Activated naive CD4-positive, alpha-beta T cell treated with anti-CD3 and anti-CD28 coated beads for 36 hours (primary cell): ENCODE measurements around the gene RAB20. TPM values are rescaled to one million over a fixed set of nuclear protein-coding genes. Genes with fewer than 3 reads are reported as not detected.
"Not testable (repeated sequence)": the region's sequence is repeated elsewhere in the genome, so short reads cannot be mapped to it uniquely, and the experiment has no call there.

Experiments
- CTCF ChIA-PET: fragments of 350-600 bp; sonication (Branson Sonifier 250); formaldehyde crosslinking; loops from one replicate; lab custom pipeline; 2021; ENCODE audit warnings: antibody characterized with exemption; lab: Charles Lee
- DNase-seq: peaks from one replicate; pipeline ENCODE4 v3.0.0-alpha.2; 2020
- H3K27ac Mint-ChIP-seq: one replicate; pipeline ENCODE4 v1.8.0; 2021; ENCODE audit warnings: mild to moderate bottlenecking, mixed read lengths
- H3K27me3 Mint-ChIP-seq: one replicate; pipeline ENCODE4 v1.8.0; 2021; ENCODE audit warnings: low read depth, mixed read lengths
- H3K36me3 Mint-ChIP-seq: one replicate; pipeline ENCODE4 v1.8.0; 2021; ENCODE audit warnings: low read depth, mixed read lengths
- H3K4me1 Mint-ChIP-seq: one replicate; pipeline ENCODE4 v1.8.0; 2021; ENCODE audit warnings: low read depth, mixed read lengths
- H3K4me3 Mint-ChIP-seq: one replicate; pipeline ENCODE4 v1.8.0; 2021; ENCODE audit warnings: mild to moderate bottlenecking, moderate library complexity, mixed read lengths
- H3K9me3 Mint-ChIP-seq: one replicate; pipeline ENCODE4 v1.8.0; 2021; ENCODE audit warnings: mixed read lengths
- intact Hi-C: fragments of 100-400 bp; cut with micrococcal nuclease; formaldehyde crosslinking; loops from one replicate; pipeline ENCODE4 v1.15.1; 2023
- total RNA-seq, 2 experiments: library from RNA; stranded (reverse); gene quantifications; one replicate each; pipeline ENCODE4 v1.2.3, GENCODE V29; 2021

RAB20 gene
- total RNA-seq, 2 experiments from 2014 or later, result 1.4 to 1.5 TPM

- intact Hi-C loops, H3K4me3 Mint-ChIP-seq, DNase-seq, H3K9me3 Mint-ChIP-seq, H3K4me1 Mint-ChIP-seq, H3K36me3 Mint-ChIP-seq, H3K27me3 Mint-ChIP-seq, H3K27ac Mint-ChIP-seq, CTCF ChIA-PET: not testable (repeated sequence)
These were observed 29.3 kb downstream of the RAB20 start for GRCh38 chr13:110532258-110532657.

GRCh38 chr13:110531671-110532083 is 29.8 kb downstream of the RAB20 start:
- peaks cover 5% of the 10 kb centered on the region for H3K4me1 Mint-ChIP-seq
- H3K4me3 Mint-ChIP-seq, result no peak overlapping the region
- CTCF ChIA-PET, result interaction anchor here (0.6 kb wide), 2 partner anchors 387 to 1167 kb away, joined by 3 read pairs; no protein-coding TSS in a partner anchor
- no peak for DNase-seq
- H3K36me3 Mint-ChIP-seq, result no peaks in the 10 kb centered on the region
- no peaks in the 10 kb centered on the region for H3K27me3 Mint-ChIP-seq
- intact Hi-C loops, result no loop called here
- H3K9me3 Mint-ChIP-seq, result no peaks in the 10 kb centered on the region
- no peak overlapping the region for H3K27ac Mint-ChIP-seq

- intact Hi-C loops, result no loop called here
- H3K36me3 Mint-ChIP-seq, result no peaks in the 10 kb centered on the region
- no peak overlapping the region for H3K27ac Mint-ChIP-seq
- no peak for DNase-seq
- CTCF ChIA-PET, result interaction anchor here (0.6 kb wide), 2 partner anchors 386 to 1167 kb away, joined by 3 read pairs; no protein-coding TSS in a partner anchor
- H3K27me3 Mint-ChIP-seq, result no peaks in the 10 kb centered on the region
- H3K9me3 Mint-ChIP-seq, result no peaks in the 10 kb centered on the region
- peaks cover 5% of the 10 kb centered on the region for H3K4me1 Mint-ChIP-seq
- H3K4me3 Mint-ChIP-seq, result no peak overlapping the region
These were observed 30.4 kb downstream of the RAB20 start for GRCh38 chr13:110531100-110531499.

GRCh38 chr13:110529522-110530311 is 31.8 kb downstream of the RAB20 start:
- CTCF ChIA-PET, result no interaction called here
- Mint-ChIP-seq H3K27me3 (no peaks in the 10 kb centered on the region), H3K9me3 (no peaks in the 10 kb centered on the region), H3K4me3 (no peak overlapping the region), H3K27ac (no peak overlapping the region), H3K36me3 (no peaks in the 10 kb centered on the region), H3K4me1 (peaks cover 19% of the 10 kb centered on the region)
- intact Hi-C loops, result loop anchor here (5.0 kb wide), 1 partner anchor 72 kb away; no protein-coding TSS in a partner anchor
- no peak for DNase-seq

- CTCF ChIA-PET, result interaction anchor here (1.1 kb wide), 1 partner anchor 73 kb away, joined by 4 read pairs; no protein-coding TSS in a partner anchor
- no peaks in the 10 kb centered on the region for H3K36me3 Mint-ChIP-seq
- intact Hi-C loops, result loop anchor here (5.0 kb wide), 1 partner anchor 72 kb away; no protein-coding TSS in a partner anchor
- no peak overlapping the region for H3K4me3 Mint-ChIP-seq
- DNase-seq, result no peak
- peaks cover 26% of the 10 kb centered on the region for H3K4me1 Mint-ChIP-seq
- no peaks in the 10 kb centered on the region for H3K27me3 Mint-ChIP-seq
- no peaks in the 10 kb centered on the region for H3K9me3 Mint-ChIP-seq
- H3K27ac Mint-ChIP-seq, result no peak overlapping the region
These were observed 32.6 kb downstream of the RAB20 start for GRCh38 chr13:110528911-110529310.

GRCh38 chr13:110528371-110528770 is 33.2 kb downstream of the RAB20 start:
- intact Hi-C loops, result loop anchor here (5.0 kb wide), 1 partner anchor 71 kb away; no protein-coding TSS in a partner anchor

GRCh38 chr13:110525328-110526319 is 35.9 kb downstream of the RAB20 start:
- Mint-ChIP-seq H3K4me1 (peaks cover 26% of the 10 kb centered on the region), H3K9me3 (no peaks in the 10 kb centered on the region), H3K27me3 (no peaks in the 10 kb centered on the region), H3K27ac (no peak overlapping the region), H3K36me3 (no peaks in the 10 kb centered on the region), H3K4me3 (no peak overlapping the region)
- intact Hi-C loops, result loop anchor here (5.0 kb wide), 1 partner anchor 68 kb away; no protein-coding TSS in a partner anchor
- CTCF ChIA-PET, result interaction anchor here (0.8 to 2.2 kb wide), 3 partner anchors 29 to 71 kb away, joined by 3 to 6 read pairs (median 4); no protein-coding TSS in a partner anchor
- peak; percentile 36 for DNase-seq

More at GRCh38 chr13:110528371-110528770, 33.2 kb downstream of the RAB20 start:
- CTCF ChIA-PET, result interaction anchor here (0.7 to 1.2 kb wide), 3 partner anchors 10 to 287 kb away, joined by 3 to 4 read pairs (median 4); no protein-coding TSS in a partner anchor
- Mint-ChIP-seq H3K9me3 (no peaks in the 10 kb centered on the region), H3K27me3 (no peaks in the 10 kb centered on the region), H3K4me3 (no peak overlapping the region), H3K36me3 (no peaks in the 10 kb centered on the region), H3K4me1 (peaks cover 26% of the 10 kb centered on the region), H3K27ac (no peak overlapping the region)
- DNase-seq, result no peak

- Mint-ChIP-seq H3K4me3 (no peak overlapping the region), H3K4me1 (peaks cover 26% of the 10 kb centered on the region), H3K9me3 (no peaks in the 10 kb centered on the region), H3K27ac (no peak overlapping the region), H3K36me3 (no peaks in the 10 kb centered on the region), H3K27me3 (no peaks in the 10 kb centered on the region)
- CTCF ChIA-PET, result interaction anchor here (2.2 kb wide), 1 partner anchor 70 kb away, joined by 6 read pairs; no protein-coding TSS in a partner anchor
- DNase-seq, result peak; percentile 35
- intact Hi-C loops, result loop anchor here (5.0 kb wide), 1 partner anchor 67 kb away; no protein-coding TSS in a partner anchor
These were observed 36.8 kb downstream of the RAB20 start for GRCh38 chr13:110524541-110525257.

GRCh38 chr13:110523838-110524540 is 37.5 kb downstream of the RAB20 start:
- no peaks in the 10 kb centered on the region for H3K36me3 Mint-ChIP-seq
- H3K4me1 Mint-ChIP-seq, result peaks cover 26% of the 10 kb centered on the region
- H3K9me3 Mint-ChIP-seq, result no peaks in the 10 kb centered on the region
- CTCF ChIA-PET, result interaction anchor here (2.2 kb wide), 1 partner anchor 69 kb away, joined by 6 read pairs; no protein-coding TSS in a partner anchor
- intact Hi-C loops, result no loop called here
- H3K4me3 Mint-ChIP-seq, result no peak overlapping the region
- no peaks in the 10 kb centered on the region for H3K27me3 Mint-ChIP-seq
- H3K27ac Mint-ChIP-seq, result no peak overlapping the region
- no peak for DNase-seq

GRCh38 chr13:110523180-110523579 is 38.3 kb downstream of the RAB20 start:
- no peaks in the 10 kb centered on the region for H3K36me3 Mint-ChIP-seq
- intact Hi-C loops, result no loop called here
- no peak overlapping the region for H3K4me3 Mint-ChIP-seq
- no peak for DNase-seq
- no peaks in the 10 kb centered on the region for H3K27me3 Mint-ChIP-seq
- CTCF ChIA-PET, result no interaction called here
- no peak overlapping the region for H3K27ac Mint-ChIP-seq
- peaks cover 26% of the 10 kb centered on the region for H3K4me1 Mint-ChIP-seq
- no peaks in the 10 kb centered on the region for H3K9me3 Mint-ChIP-seq

- CTCF ChIA-PET, result no interaction called here
- no peak for DNase-seq
- Mint-ChIP-seq H3K27ac (no peak overlapping the region), H3K27me3 (no peaks in the 10 kb centered on the region), H3K9me3 (no peaks in the 10 kb centered on the region), H3K36me3 (no peaks in the 10 kb centered on the region), H3K4me1 (peaks cover 26% of the 10 kb centered on the region), H3K4me3 (no peak overlapping the region)
- intact Hi-C loops, result no loop called here
These were observed 38.8 kb downstream of the RAB20 start for GRCh38 chr13:110522721-110523120.
